ENCODE data around the gene VPS41. TPM values are rescaled to one million over a fixed set of nuclear protein-coding genes. Genes with fewer than 3 reads are reported as not detected.

VPS41 gene
- total and polyA plus RNA-seq, 10 of the 15 experiments (the other 5 are each of a cell fraction or from before 2014, with no cell fraction given), result 15.3 to 63.2 (median 47.0) TPM

DNA sequence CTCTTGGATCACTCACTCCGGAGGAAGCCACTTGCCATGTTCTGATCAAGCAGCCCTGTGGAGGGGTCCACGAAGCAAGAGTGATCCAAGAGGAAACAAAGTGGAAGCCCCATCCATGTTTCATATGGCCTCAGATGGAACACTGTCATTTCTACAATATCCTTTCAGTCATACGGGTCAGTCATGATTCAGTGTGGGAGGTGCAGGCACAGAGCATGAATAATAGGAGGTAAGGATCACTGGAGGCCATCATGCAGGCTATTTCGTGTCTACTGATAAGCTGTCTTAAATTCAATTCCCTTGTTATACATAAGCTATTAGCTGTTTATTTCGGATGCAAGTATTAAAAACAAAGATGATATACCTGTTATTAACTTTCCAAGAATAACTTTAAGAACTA is 36.8 kb downstream of the VPS41 start:
- no peak overlapping the region for H2AFZ ChIP-seq (ENCODE audit: control insufficient read depth, low read depth, low read length)
- H3K79me2 ChIP-seq (ENCODE audit: control insufficient read depth, insufficient read depth, low read length), result peaks cover 6% of the 10 kb centered on the region
- H3K27me3 ChIP-seq (replicated peaks in 1 of 2; ENCODE audit: control insufficient read depth in 2 of 2, insufficient read depth in 2 of 2, low read length in 1 of 2), result no peaks in the 10 kb centered on the region
- POLR2A ChIA-PET, result no interaction called here
- SMC1A ChIA-PET (ENCODE audit: uncharacterized antibody, unreplicated experiment), result interaction anchor here (1.0 kb wide), 2 partner anchors 10 to 31 kb away, joined by 3 read pairs; no protein-coding TSS in a partner anchor
- H3K4me3 ChIP-seq, result no peak overlapping the region
- FAIRE-seq (no peak), DNase-seq (ENCODE audit: low read depth, low spot score) (no peak), ATAC-seq (no peak)
- no peak overlapping the region for H3K4me2 ChIP-seq (ENCODE audit: control insufficient read depth, insufficient read depth)
- WGBS (ENCODE audit: insufficient coverage, insufficient replicate concordance, low lambda C conversion rate, missing lambda C conversion rate), result 78% methylated on average over 5 of the region's 5 CpGs
- no peak overlapping the region for H3K9ac ChIP-seq (ENCODE audit: control insufficient read depth, insufficient read depth, low read length)
- H3K36me3 ChIP-seq (ENCODE audit: control insufficient read depth in 2 of 2, insufficient read depth in 2 of 2, low read length in 1 of 2), result peaks cover 0 to 4% of the 10 kb centered on the region in 2 experiments; a peak in 1 of 4 replicates
- intact Hi-C loops (cut with micrococcal nuclease; ENCODE audit: unreplicated experiment) (no loop called here), in situ Hi-C loops (cut with MboI) (no loop called here)
- peaks cover 6% of the 10 kb centered on the region; the same call in 1 of the 2 replicates for H3K4me1 ChIP-seq (ENCODE audit: control insufficient read depth, insufficient read depth, low read length)
- no peaks in the 10 kb centered on the region; the same call in 2 of the 3 replicates for H3K9me3 ChIP-seq (replicated peaks; ENCODE audit: control insufficient read depth, insufficient read depth, low read length)
- H4K20me1 ChIP-seq (ENCODE audit: control insufficient read depth, insufficient read depth), result no peaks in the 10 kb centered on the region
- no TSS peak for BruUV-seq (replicated peaks)
- RAD21 ChIA-PET (ENCODE audit: unreplicated experiment), result no interaction called here
- no peak overlapping the region for H3K27ac ChIP-seq (ENCODE audit: control insufficient read depth, insufficient read depth)
- CTCF ChIA-PET, result no interaction called here
- no peak for TF ChIP-seq CHD1 (IDR thresholded peaks at IDR 0.05; ENCODE audit: low read depth, low read length)
- no peak for TF ChIP-seq SREBF2 (IDR thresholded peaks at IDR 0.05; ENCODE audit: low read length)
- no peak for TF ChIP-seq HDGF (IDR thresholded peaks at IDR 0.05)
- TF ChIP-seq RFX5 (IDR thresholded peaks at IDR 0.05; ENCODE audit: low read depth, low read length), result no peak
- TF ChIP-seq IKZF2 (IDR thresholded peaks at IDR 0.05), result no peak
- TF ChIP-seq TCF7 (IDR thresholded peaks at IDR 0.05; ENCODE audit: borderline replicate concordance), result no peak
- TF ChIP-seq, protein P1, sequence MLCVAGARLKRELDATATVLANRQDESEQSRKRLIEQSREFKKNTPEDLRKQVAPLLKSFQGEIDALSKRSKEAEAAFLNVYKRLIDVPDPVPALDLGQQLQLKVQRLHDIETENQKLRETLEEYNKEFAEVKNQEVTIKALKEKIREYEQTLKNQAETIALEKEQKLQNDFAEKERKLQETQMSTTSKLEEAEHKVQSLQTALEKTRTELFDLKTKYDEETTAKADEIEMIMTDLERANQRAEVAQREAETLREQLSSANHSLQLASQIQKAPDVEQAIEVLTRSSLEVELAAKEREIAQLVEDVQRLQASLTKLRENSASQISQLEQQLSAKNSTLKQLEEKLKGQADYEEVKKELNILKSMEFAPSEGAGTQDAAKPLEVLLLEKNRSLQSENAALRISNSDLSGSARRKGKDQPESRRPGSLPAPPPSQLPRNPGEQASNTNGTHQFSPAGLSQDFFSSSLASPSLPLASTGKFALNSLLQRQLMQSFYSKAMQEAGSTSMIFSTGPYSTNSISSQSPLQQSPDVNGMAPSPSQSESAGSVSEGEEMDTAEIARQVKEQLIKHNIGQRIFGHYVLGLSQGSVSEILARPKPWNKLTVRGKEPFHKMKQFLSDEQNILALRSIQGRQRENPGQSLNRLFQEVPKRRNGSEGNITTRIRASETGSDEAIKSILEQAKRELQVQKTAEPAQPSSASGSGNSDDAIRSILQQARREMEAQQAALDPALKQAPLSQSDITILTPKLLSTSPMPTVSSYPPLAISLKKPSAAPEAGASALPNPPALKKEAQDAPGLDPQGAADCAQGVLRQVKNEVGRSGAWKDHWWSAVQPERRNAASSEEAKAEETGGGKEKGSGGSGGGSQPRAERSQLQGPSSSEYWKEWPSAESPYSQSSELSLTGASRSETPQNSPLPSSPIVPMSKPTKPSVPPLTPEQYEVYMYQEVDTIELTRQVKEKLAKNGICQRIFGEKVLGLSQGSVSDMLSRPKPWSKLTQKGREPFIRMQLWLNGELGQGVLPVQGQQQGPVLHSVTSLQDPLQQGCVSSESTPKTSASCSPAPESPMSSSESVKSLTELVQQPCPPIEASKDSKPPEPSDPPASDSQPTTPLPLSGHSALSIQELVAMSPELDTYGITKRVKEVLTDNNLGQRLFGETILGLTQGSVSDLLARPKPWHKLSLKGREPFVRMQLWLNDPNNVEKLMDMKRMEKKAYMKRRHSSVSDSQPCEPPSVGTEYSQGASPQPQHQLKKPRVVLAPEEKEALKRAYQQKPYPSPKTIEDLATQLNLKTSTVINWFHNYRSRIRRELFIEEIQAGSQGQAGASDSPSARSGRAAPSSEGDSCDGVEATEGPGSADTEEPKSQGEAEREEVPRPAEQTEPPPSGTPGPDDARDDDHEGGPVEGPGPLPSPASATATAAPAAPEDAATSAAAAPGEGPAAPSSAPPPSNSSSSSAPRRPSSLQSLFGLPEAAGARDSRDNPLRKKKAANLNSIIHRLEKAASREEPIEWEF (IDR thresholded peaks at IDR 0.05; ENCODE audit: insufficient replicate concordance, low read depth, low read length), result no peak
- TF ChIP-seq, protein P2, sequence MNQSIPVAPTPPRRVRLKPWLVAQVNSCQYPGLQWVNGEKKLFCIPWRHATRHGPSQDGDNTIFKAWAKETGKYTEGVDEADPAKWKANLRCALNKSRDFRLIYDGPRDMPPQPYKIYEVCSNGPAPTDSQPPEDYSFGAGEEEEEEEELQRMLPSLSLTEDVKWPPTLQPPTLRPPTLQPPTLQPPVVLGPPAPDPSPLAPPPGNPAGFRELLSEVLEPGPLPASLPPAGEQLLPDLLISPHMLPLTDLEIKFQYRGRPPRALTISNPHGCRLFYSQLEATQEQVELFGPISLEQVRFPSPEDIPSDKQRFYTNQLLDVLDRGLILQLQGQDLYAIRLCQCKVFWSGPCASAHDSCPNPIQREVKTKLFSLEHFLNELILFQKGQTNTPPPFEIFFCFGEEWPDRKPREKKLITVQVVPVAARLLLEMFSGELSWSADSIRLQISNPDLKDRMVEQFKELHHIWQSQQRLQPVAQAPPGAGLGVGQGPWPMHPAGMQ (IDR thresholded peaks at IDR 0.05; ENCODE audit: borderline replicate concordance), result no peak
- no peak for TF ChIP-seq YBX1 (IDR thresholded peaks at IDR 0.05)
- no peak for TF ChIP-seq NFYB (IDR thresholded peaks at IDR 0.05; ENCODE audit: insufficient read depth, low read depth, low read length)
- no peak for TF ChIP-seq RCOR1 (conservative IDR thresholded peaks at IDR 0.05; ENCODE audit: low read depth, low read length)
- TF ChIP-seq PAX8 (IDR thresholded peaks at IDR 0.05), result no peak
- TF ChIP-seq BMI1 (IDR thresholded peaks at IDR 0.05; ENCODE audit: borderline replicate concordance), result no peak
- no peak for TF ChIP-seq ZNF384 (IDR thresholded peaks at IDR 0.05; ENCODE audit: borderline replicate concordance, low read depth, low read length)
- TF ChIP-seq, protein P3, sequence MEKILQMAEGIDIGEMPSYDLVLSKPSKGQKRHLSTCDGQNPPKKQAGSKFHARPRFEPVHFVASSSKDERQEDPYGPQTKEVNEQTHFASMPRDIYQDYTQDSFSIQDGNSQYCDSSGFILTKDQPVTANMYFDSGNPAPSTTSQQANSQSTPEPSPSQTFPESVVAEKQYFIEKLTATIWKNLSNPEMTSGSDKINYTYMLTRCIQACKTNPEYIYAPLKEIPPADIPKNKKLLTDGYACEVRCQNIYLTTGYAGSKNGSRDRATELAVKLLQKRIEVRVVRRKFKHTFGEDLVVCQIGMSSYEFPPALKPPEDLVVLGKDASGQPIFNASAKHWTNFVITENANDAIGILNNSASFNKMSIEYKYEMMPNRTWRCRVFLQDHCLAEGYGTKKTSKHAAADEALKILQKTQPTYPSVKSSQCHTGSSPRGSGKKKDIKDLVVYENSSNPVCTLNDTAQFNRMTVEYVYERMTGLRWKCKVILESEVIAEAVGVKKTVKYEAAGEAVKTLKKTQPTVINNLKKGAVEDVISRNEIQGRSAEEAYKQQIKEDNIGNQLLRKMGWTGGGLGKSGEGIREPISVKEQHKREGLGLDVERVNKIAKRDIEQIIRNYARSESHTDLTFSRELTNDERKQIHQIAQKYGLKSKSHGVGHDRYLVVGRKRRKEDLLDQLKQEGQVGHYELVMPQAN (conservative IDR thresholded peaks at IDR 0.05), result no peak
